HG03039 (cell line): ENCODE data around the gene PTPRN2.
"Not testable (repeated sequence)": the region's sequence is repeated elsewhere in the genome, so short reads cannot be mapped to it uniquely, and the experiment has no call there.

Experiments used
- ATAC-seq: cut with Tn5 transposase; IDR thresholded peaks from one replicate; pipeline ENCODE4 v1.9.1; 2021; ENCODE audit warnings: mild to moderate bottlenecking, moderate library complexity; ENCODE audit not compliant: unreplicated experiment

The PTPRN2 gene

GRCh38 chr7:158264881-158265742 lies 322.5 kb downstream of the PTPRN2 start:
- no peak for ATAC-seq

GRCh38 chr7:158263964-158264748 lies 323.5 kb downstream of the PTPRN2 start:
- ATAC-seq = no peak

- no peak for ATAC-seq
Observed at GRCh38 chr7:158263110-158263963, 324.3 kb downstream of the PTPRN2 start.

- ATAC-seq = no peak
Observed at GRCh38 chr7:158262284-158263109, 325.1 kb downstream of the PTPRN2 start.

GRCh38 chr7:158261362-158262235 lies 326.0 kb downstream of the PTPRN2 start:
- no peak for ATAC-seq

- ATAC-seq = no peak
Observed at GRCh38 chr7:158260567-158261361, 326.9 kb downstream of the PTPRN2 start.

GRCh38 chr7:158259671-158260418 lies 327.8 kb downstream of the PTPRN2 start:
- ATAC-seq = no peak

GRCh38 chr7:158259141-158259540 lies 328.5 kb downstream of the PTPRN2 start:
- ATAC-seq = no peak

- no peak for ATAC-seq
Observed at GRCh38 chr7:158258411-158259130, 329.1 kb downstream of the PTPRN2 start.

GRCh38 chr7:158257516-158258410 lies 329.9 kb downstream of the PTPRN2 start:
- ATAC-seq = no peak

- no peak for ATAC-seq
Observed at GRCh38 chr7:158257001-158257400, 330.6 kb downstream of the PTPRN2 start.

GRCh38 chr7:158256091-158256816 lies 331.4 kb downstream of the PTPRN2 start:
- no peak for ATAC-seq

GRCh38 chr7:158255558-158255957 lies 332.1 kb downstream of the PTPRN2 start:
- ATAC-seq = no peak

GRCh38 chr7:158255156-158255555 lies 332.5 kb downstream of the PTPRN2 start:
- no peak for ATAC-seq

- ATAC-seq = not testable (repeated sequence)
Observed at GRCh38 chr7:158253670-158254045, 334.0 kb downstream of the PTPRN2 start.
